Spleen (tissue), 11 donors: ENCODE measurements around the gene FRK. TPM values are rescaled to one million over a fixed set of nuclear protein-coding genes. Genes with fewer than 3 reads are reported as not detected.
A peak's percentile ranks its signal among the peaks of the same experiment; 100 is the strongest.
"Not testable (repeated sequence)": the region's sequence is repeated elsewhere in the genome, so short reads cannot be mapped to it uniquely, and the experiment has no call there.

Experiments
- DNase-seq: peaks from one replicate; pipeline ENCODE4 v3.0.0-alpha.2; 2020
- H3K27ac ChIP-seq, 8 donors: fragments of 200-600 bp; sonication (generic) in 7 of 8; 1 replicate in 4 of 8; 2 replicates in 4 of 8; pipeline versions ENCODE4 v1.5.0 to v1.8.0; 2016 to 2021; ENCODE audit warnings: inconsistent platforms in 4 of 8, mild to moderate bottlenecking in 4 of 8, moderate library complexity in 1 of 8
- H3K27me3 ChIP-seq, 7 donors: fragments of 200-600 bp; sonication (generic) in 6 of 7; replicated peaks in 1 of 7; 1 replicate in 4 of 7; 2 replicates in 3 of 7; pipeline versions ENCODE4 v1.5.0 to v1.8.0; 2016 to 2021; ENCODE audit warnings: inconsistent platforms in 3 of 7, mild to moderate bottlenecking in 1 of 7
- H3K36me3 ChIP-seq, 6 donors: fragments of 200-600 bp; sonication (generic) in 5 of 6; 1 replicate in 4 of 6; 2 replicates in 2 of 6; pipeline versions ENCODE4 v1.5.0 to v1.8.0; 2016 to 2021; ENCODE audit warnings: inconsistent platforms in 2 of 6
- H3K4me1 ChIP-seq, 6 donors: fragments of 200-600 bp; sonication (generic) in 5 of 6; 1 replicate in 3 of 6; 2 replicates in 3 of 6; pipeline versions ENCODE4 v1.5.0 to v1.8.0; 2016 to 2021; ENCODE audit warnings: inconsistent platforms in 3 of 6
- H3K4me3 ChIP-seq, 8 donors: fragments of 200-600 bp; sonication (generic) in 7 of 8; 1 replicate in 4 of 8; 2 replicates in 4 of 8; pipeline versions ENCODE4 v1.5.0 to v1.8.0; 2016 to 2021; ENCODE audit warnings: inconsistent platforms in 4 of 8, mild to moderate bottlenecking in 4 of 8, moderate library complexity in 2 of 8
- H3K9me3 ChIP-seq, 8 donors: fragments of 200-600 bp; sonication (generic) in 7 of 8; 1 replicate in 4 of 8; 2 replicates in 4 of 8; pipeline versions ENCODE4 v1.5.0 to v1.8.0; 2016 to 2021; ENCODE audit warnings: inconsistent platforms in 4 of 8
- CTCF ChIP-seq, 11 experiments: fragments of 200-600 bp in 7 of 11; fragments of 450-650 bp in 4 of 11; sonication (generic) in 4 of 11; IDR thresholded peaks in 8 of 11; conservative IDR thresholded peaks in 3 of 11; 1 replicate in 7 of 11; 2 replicates in 4 of 11; pipeline versions ENCODE4 v1.4.0 to v1.8.0; 2016 to 2021; ENCODE audit warnings: antibody characterized with exemption in 11 of 11, inconsistent platforms in 4 of 11, mild to moderate bottlenecking in 1 of 11
- POLR2A ChIP-seq, 3 donors: fragments of 450-650 bp; IDR thresholded peaks; one replicate each; pipeline ENCODE4 v1.5.1; 2017; ENCODE audit warnings: antibody characterized with exemption in 3 of 3, mild to moderate bottlenecking in 1 of 3
- POLR2AphosphoS5 ChIP-seq, 3 donors: sonication (generic); formaldehyde crosslinking; IDR thresholded peaks; one replicate each; pipeline ENCODE4 v1.5.1; 2017; ENCODE audit warnings: antibody characterized with exemption in 3 of 3
- WGBS, 5 donors: extraction: QIAGEN DNeasy Blood & Tissue Kit in 3 of 5; methylation state at CpG; one replicate each; pipeline versions ENCODE4 v1.1.5 to v1.1.7; 2013 to 2018; 5-methylcytosine and 5-hydroxymethylcytosine counted together
- intact Hi-C: fragments of 100-400 bp; cut with DNase I; formaldehyde crosslinking; loops from one replicate; pipeline ENCODE4 v1.15.0; 2023; ENCODE audit warnings: low total_unique reads
- polyA plus RNA-seq, 3 donors: library from polyadenylated mRNA; stranded (reverse); fragments of 200-250 nt; gene quantifications; one replicate each; pipeline ENCODE4 v1.2.1, GENCODE V29; 2013
- total RNA-seq, 7 donors: library from RNA; depleted of rRNA in 3 of 7; stranded (reverse); fragments of >200 nt in 3 of 7; fragmentation: NEBNext Ultra II Directional in 4 of 7; extraction: Animal tissue kit (Norgen Biotek cat#: 25700) in 4 of 7; gene quantifications; one replicate each; pipeline versions ENCODE4 v1.1.0 to v1.2.1, GENCODE V29; 2016 to 2021
- donor health status: healthy with polysubstance abuse.
- donor health status: DM: no; HTN: no; CAD: no; lungs with moderate emphysema.
- donor health status: DM: no; HTN: no; CAD: no.
- donor health status: Bipolar disorder and iron deficiency.
- donor health status: healthy.
- donor health status: DM: no; HTN: no; CAD: no.
- donor health status: DM: yes; HTN: yes; CAD: no.

Gene FRK
- total and polyA plus RNA-seq, 10 donors, result 0.20 to 2.8 (median 0.78) TPM

GRCh38 chr6:115934145-115934544 is 126.5 kb downstream of the FRK start:
- Histone ChIP-seq H3K4me1 (no peaks in the 10 kb centered on the region), H3K27ac (no peak overlapping the region), H3K36me3 (no peaks in the 10 kb centered on the region), H3K4me3 (no peak overlapping the region), H3K9me3 (peaks cover 0 to 2% (median 0%) of the 10 kb centered on the region in 8 donors), H3K27me3 (no peaks in the 10 kb centered on the region)
- intact Hi-C loops, result no loop called here
- 85 to 96% (median 93%) methylated on average over 3 of the region's 3 CpGs for WGBS, 5 donors
- no peak for DNase-seq
- TF ChIP-seq POLR2A (IDR thresholded peaks at IDR 0.05), result no peak

GRCh38 chr6:115932481-115932880 is 128.2 kb downstream of the FRK start:
- Histone ChIP-seq H3K36me3 (no peaks in the 10 kb centered on the region), H3K27ac (no peak overlapping the region), H3K27me3 (no peaks in the 10 kb centered on the region), H3K9me3 (peaks cover 0 to 9% (median 0%) of the 10 kb centered on the region in 8 donors), H3K4me3 (no peak overlapping the region), H3K4me1 (no peaks in the 10 kb centered on the region)
- no peak for DNase-seq
- intact Hi-C loops, result no loop called here
- WGBS, 5 donors, result 44 to 91% (median 64%) methylated on average over 1 of the region's 1 CpG
- TF ChIP-seq CTCF (IDR thresholded peaks at IDR 0.05 in 8 of 11, conservative IDR thresholded peaks at IDR 0.05 in 3 of 11), result no peak
- TF ChIP-seq POLR2A (IDR thresholded peaks at IDR 0.05), result no peak
- no peak for TF ChIP-seq POLR2AphosphoS5 (IDR thresholded peaks at IDR 0.05)

- H3K4me3 ChIP-seq, H3K27me3 ChIP-seq, H3K36me3 ChIP-seq, H3K27ac ChIP-seq, intact Hi-C loops, H3K4me1 ChIP-seq, H3K9me3 ChIP-seq: not testable (repeated sequence)
- WGBS, 5 donors, result 91 to 97% (median 94%) methylated on average over 10 to 24 of the region's 24 CpGs
- DNase-seq, result peak; percentile 63
Observed at GRCh38 chr6:115928000-115928399, 132.7 kb downstream of the FRK start.

- no peak for DNase-seq
- Histone ChIP-seq H3K9me3 (peaks cover 0 to 3% (median 0%) of the 10 kb centered on the region in 8 donors), H3K4me3 (no peak overlapping the region), H3K4me1 (no peaks in the 10 kb centered on the region), H3K27me3 (no peaks in the 10 kb centered on the region), H3K27ac (no peak overlapping the region), H3K36me3 (no peaks in the 10 kb centered on the region)
- intact Hi-C loops, result no loop called here
- WGBS, 5 donors, result 44 to 73% (median 65%) methylated on average over 1 of the region's 1 CpG
- no peak for TF ChIP-seq POLR2AphosphoS5 (IDR thresholded peaks at IDR 0.05)
- no peak for TF ChIP-seq CTCF (IDR thresholded peaks at IDR 0.05 in 8 of 11, conservative IDR thresholded peaks at IDR 0.05 in 3 of 11)
- no peak for TF ChIP-seq POLR2A (IDR thresholded peaks at IDR 0.05)
Observed at GRCh38 chr6:115922971-115923370, 137.7 kb downstream of the FRK start.

- H3K4me3 ChIP-seq, result no peak overlapping the region
- no peak for DNase-seq
- H3K9me3 ChIP-seq, result no peaks in the 10 kb centered on the region
- WGBS, 5 donors, result 12 to 29% (median 20%) methylated on average over 2 of the region's 2 CpGs
- TF ChIP-seq POLR2AphosphoS5 (IDR thresholded peaks at IDR 0.05) (no peak), CTCF (IDR thresholded peaks at IDR 0.05 in 8 of 11, conservative IDR thresholded peaks at IDR 0.05 in 3 of 11) (no peak), POLR2A (IDR thresholded peaks at IDR 0.05) (no peak)
- intact Hi-C loops, result no loop called here
- no peaks in the 10 kb centered on the region for H3K27me3 ChIP-seq
- H3K36me3 ChIP-seq, result no peaks in the 10 kb centered on the region
- no peak overlapping the region for H3K27ac ChIP-seq
- no peaks in the 10 kb centered on the region for H3K4me1 ChIP-seq
Observed at GRCh38 chr6:115914098-115914497, 146.6 kb downstream of the FRK start.
